NCI-H510A (cell line): ENCODE results near the gene FIBCD1.

ENCODE experiments used
- DNase-seq: peaks from one replicate; lab custom pipeline; 2025; lab: John Stamatoyannopoulos, UW

Gene FIBCD1

GRCh38 chr9:130895038-130895437 lies 44.0 kb downstream of the FIBCD1 start:
- no peak for DNase-seq

- DNase-seq: no peak
These were observed 44.5 kb downstream of the FIBCD1 start for GRCh38 chr9:130894546-130894945.

- no peak for DNase-seq
These were observed 45.5 kb downstream of the FIBCD1 start for GRCh38 chr9:130893341-130894101.

DNA sequence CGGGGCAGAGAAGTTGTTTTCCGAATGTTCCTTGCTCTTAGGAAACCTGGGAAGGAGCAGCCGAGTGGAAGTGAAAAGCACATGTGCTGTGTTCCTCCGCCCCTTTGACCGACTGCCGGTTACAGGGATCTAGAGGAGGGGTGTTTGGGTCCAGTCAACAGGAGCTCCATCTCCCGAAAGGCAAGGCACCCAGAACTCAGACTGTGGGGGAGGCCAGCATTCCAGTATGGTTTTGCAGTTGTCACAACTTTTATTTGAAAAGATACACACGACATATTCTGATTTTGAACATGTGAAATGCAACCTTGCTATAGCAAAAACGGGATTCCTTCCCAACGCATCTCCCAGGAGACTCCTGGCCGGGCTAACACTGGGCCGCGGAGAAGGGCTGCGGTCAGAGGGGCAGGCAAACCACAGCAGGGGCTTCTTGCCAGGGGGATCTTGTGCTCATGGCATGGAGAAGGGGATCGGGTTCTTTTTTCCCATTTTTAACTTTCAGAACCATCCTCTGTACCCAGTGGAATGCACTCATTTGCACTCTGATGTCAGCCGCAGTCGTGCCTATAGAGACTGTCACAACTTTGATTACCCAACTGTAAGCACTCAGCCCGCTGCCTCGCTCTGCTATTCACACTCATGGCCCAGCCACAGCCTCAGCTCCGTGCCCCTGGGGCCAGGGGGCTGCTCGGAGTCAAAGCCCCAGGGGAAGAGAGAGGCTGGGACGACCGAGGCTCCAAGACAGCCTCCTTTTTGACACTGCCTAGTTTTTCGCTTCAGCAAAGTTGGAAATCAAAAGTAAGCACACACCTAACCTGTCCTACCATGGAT lies 46.4 kb downstream of the FIBCD1 start:
- no peak for DNase-seq

GRCh38 chr9:130891688-130892476 lies 47.2 kb downstream of the FIBCD1 start:
- no peak for DNase-seq

DNA sequence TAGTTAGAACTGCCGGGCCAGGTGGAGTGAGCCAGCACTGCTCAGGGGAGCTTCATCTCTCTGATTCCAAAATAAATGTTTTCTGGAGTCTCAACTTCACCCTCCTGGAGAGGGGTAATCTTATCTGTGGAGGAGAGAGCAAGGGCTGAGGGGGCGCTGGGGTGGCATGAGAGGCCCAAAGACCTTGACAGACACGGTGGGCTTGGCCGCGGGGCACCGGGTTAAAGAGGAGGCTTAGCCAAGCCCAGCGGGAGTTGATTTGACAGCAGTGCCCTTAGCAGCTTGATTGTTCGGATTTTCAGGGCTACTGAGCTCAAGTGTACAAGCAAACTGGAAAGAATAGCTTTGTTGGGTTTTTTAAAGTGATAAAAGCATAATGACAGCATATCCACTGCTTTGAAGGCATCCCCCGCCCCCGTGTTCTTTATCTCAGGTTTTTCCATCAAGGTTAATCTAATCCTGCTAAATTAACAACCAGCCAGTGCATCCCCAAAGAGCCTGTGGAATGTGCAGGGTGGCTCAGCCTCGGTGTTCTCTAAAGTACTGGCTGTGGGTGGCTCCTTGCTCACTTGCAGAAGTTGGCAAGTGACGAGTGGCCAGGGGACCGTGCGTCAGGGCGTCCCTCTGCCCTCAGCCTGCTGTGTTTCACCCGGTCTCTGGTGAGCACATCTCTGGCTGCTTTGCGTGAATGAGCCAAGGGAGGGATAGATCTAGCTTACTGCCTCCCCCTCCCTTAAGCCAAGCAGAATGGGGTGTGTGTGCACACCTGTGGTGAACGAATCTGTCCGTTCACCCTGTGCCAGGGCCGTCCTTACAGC lies 48.0 kb downstream of the FIBCD1 start:
- DNase-seq: no peak

DNA sequence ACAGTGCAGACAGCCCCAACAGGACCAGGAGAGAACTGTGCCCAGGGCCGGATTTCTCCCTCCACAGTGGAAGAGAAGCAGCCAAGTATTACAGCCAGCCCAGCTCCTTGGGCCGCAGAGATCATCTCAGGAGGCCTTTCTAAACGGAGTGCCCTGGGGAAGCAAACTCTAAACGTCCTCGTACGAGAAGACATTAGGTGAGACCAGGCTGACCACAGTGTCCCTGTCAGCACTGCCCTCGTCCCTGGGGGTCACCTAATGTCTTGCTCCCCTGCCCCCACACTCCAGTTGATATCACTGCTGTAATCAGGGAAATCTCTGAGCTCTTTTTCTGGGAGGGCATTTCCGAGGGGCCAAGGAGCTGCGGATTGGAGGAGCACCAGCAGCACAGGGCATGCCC lies 48.9 kb downstream of the FIBCD1 start:
- no peak for DNase-seq

- no peak for DNase-seq
These were observed 50.7 kb downstream of the FIBCD1 start for GRCh38 chr9:130888146-130888885.

GRCh38 chr9:130887494-130888144 lies 51.4 kb downstream of the FIBCD1 start:
- DNase-seq: no peak

GRCh38 chr9:130886981-130887380 lies 52.1 kb downstream of the FIBCD1 start:
- no peak for DNase-seq

GRCh38 chr9:130885484-130886375 lies 53.3 kb downstream of the FIBCD1 start:
- no peak for DNase-seq

- DNase-seq: no peak
These were observed 54.2 kb downstream of the FIBCD1 start for GRCh38 chr9:130884542-130885483.

- no peak for DNase-seq
These were observed 54.9 kb downstream of the FIBCD1 start for GRCh38 chr9:130884111-130884531.

DNA sequence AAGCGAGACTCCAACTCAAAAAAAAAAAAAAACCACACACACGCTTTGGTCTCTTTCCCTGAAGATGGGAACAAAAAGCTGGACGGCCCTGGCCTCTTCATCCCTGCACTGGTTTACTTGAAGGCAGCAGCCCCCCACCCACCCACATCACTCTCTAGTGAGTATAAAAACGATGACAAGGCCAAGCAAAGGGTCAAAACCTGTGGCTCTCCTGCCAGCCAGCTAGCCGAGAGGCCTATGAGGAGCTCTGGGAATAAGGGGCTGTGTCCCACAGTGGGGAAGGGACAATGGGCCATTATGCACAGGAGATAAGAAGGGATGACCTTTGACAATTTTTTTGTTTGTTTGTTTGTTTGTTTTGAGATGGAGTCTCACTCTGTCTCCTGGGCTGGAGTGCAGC lies 55.6 kb downstream of the FIBCD1 start:
- DNase-seq: no peak

- no peak for DNase-seq
These were observed 56.3 kb downstream of the FIBCD1 start for GRCh38 chr9:130882696-130883225.

- no peak for DNase-seq
These were observed 57.5 kb downstream of the FIBCD1 start for GRCh38 chr9:130881516-130881915.

DNA sequence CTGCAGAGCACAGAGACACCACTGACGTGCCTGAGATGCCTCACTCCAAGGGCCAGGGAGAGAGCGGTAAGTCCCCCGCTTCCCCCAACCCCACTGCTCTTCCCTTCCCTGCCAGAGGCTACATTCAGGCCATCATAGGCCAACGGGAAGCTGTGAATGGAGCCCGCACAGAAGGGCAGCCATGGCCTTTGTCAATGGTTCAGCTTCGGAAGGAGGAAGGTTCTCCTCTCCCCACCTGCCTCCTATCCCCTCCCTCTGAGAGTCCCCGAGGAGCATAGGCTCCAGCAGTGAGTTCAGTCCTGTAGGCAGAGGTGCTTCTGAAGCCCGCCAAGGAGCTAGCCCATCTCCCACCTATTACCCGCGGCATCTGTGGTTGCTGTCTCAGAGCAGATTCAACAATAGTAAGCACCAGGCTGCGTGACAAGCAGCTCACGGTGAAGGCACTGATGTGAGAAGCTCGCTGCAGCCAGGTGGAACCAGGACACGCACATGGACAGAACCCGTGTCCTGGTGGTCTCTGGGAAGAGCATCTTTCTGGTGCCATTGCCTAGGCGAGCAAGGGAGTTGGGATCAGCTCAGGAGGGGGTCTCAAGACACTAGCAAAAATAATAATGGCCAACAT lies 58.3 kb downstream of the FIBCD1 start:
- no peak for DNase-seq
